HepG2 (cell line): Measurements from ENCODE around the gene PDLIM4. TPM values are rescaled to one million over a fixed set of nuclear protein-coding genes. Genes with fewer than 3 reads are reported as not detected.

Experiments
- ARID2 ChIP-seq: sonication (generic); formaldehyde crosslinking; IDR thresholded peaks from 2 replicates; pipeline ENCODE4 v1.8.1; 2022; ENCODE audit warnings: mild to moderate bottlenecking, missing genetic modification reagents, borderline replicate concordance
- GZF1 ChIP-seq: sonication (generic); formaldehyde crosslinking; IDR thresholded peaks from 2 replicates; pipeline ENCODE4 v1.5.1; 2020; ENCODE audit warnings: mild to moderate bottlenecking, missing genetic modification reagents
- JUNB ChIP-seq: sonication (generic); formaldehyde crosslinking; IDR thresholded peaks from 2 replicates; pipeline ENCODE4 v1.8.0; 2022; ENCODE audit warnings: missing genetic modification reagents, mild to moderate bottlenecking, borderline replicate concordance
- PHF21A ChIP-seq: sonication (generic); formaldehyde crosslinking; IDR thresholded peaks from 2 replicates; pipeline ENCODE4 v1.5.0; 2020; ENCODE audit warnings: mild to moderate bottlenecking, missing genetic modification reagents
- SNRNP70 ChIP-seq: fragments of 200-400 bp; formaldehyde crosslinking; IDR thresholded peaks from 2 replicates; pipeline ENCODE4 v1.6.1; 2017; ENCODE audit warnings: mild to moderate bottlenecking, low read depth, low read length, moderate library complexity
- ZMYM4 ChIP-seq: sonication (generic); formaldehyde crosslinking; IDR thresholded peaks from 2 replicates; pipeline ENCODE4 v1.8.1; 2023; ENCODE audit warnings: mild to moderate bottlenecking, missing genetic modification reagents
- ZNF33B ChIP-seq: sonication (generic); formaldehyde crosslinking; IDR thresholded peaks from 2 replicates; pipeline ENCODE4 v1.5.1; 2020; ENCODE audit warnings: mild to moderate bottlenecking, missing genetic modification reagents
- polyA plus RNA-seq, 8 experiments: library from polyadenylated mRNA; depleted of rRNA in 3 of 8; stranded (reverse) in 7 of 8; unstranded in 1 of 8; fragments of >200 nt; fragmentation: Illumina TruSeq in 4 of 8; extraction: Trizol in 4 of 8; gene quantifications; 2 replicates each; pipeline versions ENCODE4 v1.2.1 to v1.2.3, GENCODE V29; 2011 to 2016; ENCODE audit warnings: low read depth in 4 of 8, missing spikeins in 1 of 8, mixed read lengths in 1 of 8; ENCODE audit not compliant: insufficient read depth in 1 of 8
- total RNA-seq, 5 experiments: library from RNA; depleted of rRNA; stranded (reverse); fragments of >200 nt; fragmentation: Illumina TruSeq; extraction: Trizol; gene quantifications; 2 replicates each; pipeline ENCODE4 v1.2.3, GENCODE V29; 2016; ENCODE audit warnings: low read depth in 1 of 5
- TF ChIP-seq, protein P1 (sequence below): sonication (generic); formaldehyde crosslinking; IDR thresholded peaks from 2 replicates; pipeline ENCODE4 v1.4.0; 2020; ENCODE audit warnings: missing genetic modification reagents, borderline replicate concordance
- TF ChIP-seq, protein P2 (sequence below): sonication (generic); formaldehyde crosslinking; IDR thresholded peaks from 2 replicates; pipeline ENCODE4 v1.4.0; 2020; ENCODE audit warnings: mild to moderate bottlenecking, missing genetic modification reagents

PDLIM4 gene
- total and polyA plus RNA-seq, 2 of the 13 experiments (the other 11 are each of a cell fraction or from before 2014, with no cell fraction given), result 1.1 to 2.3 TPM

DNA sequence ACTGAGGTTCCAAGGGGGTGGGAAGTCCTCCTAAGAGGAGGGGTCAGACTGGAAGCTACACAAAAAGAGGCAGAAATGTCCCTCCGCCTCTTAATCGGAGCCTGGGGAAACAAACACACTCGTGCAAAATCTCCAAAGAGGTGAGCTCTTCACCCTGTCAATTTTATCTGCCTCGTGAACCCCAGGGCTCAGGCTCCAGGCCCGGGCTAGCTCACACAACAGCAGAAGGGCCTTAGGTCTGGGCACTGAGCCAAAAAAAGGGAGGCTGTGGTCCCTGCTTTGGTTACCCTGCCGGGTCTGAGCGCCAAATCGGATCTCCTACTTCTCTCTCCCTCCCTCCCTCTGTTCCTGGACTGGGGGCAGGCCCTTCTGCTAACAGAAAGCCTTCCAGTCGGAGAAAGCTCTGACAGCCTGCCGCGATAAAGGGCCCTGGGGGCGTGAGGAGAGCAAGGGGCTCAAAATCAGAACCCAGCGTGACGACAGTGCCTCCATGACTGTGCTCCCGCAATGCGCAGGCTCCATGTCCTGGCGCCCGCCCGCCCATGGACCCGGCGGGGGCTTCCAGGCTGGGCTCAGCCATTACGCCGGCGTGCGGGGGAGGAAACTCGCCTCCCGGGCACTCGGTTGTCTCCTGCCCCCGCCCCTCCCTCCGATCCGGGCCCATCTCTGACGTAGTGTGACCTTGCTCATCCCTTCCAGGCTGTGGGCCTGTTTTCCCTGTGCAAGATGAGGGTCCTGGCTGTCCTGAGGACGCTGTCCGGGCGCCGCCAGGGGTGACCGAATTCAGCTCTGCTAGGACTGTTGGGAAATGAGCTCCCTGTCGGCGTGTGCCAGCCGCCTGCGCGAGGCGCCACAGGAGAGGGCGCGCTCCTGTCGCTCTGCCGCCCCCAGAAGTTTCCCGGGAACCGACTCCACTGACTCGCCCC, 35.8 kb downstream of the PDLIM4 start (continued):
- TF ChIP-seq, protein P1, sequence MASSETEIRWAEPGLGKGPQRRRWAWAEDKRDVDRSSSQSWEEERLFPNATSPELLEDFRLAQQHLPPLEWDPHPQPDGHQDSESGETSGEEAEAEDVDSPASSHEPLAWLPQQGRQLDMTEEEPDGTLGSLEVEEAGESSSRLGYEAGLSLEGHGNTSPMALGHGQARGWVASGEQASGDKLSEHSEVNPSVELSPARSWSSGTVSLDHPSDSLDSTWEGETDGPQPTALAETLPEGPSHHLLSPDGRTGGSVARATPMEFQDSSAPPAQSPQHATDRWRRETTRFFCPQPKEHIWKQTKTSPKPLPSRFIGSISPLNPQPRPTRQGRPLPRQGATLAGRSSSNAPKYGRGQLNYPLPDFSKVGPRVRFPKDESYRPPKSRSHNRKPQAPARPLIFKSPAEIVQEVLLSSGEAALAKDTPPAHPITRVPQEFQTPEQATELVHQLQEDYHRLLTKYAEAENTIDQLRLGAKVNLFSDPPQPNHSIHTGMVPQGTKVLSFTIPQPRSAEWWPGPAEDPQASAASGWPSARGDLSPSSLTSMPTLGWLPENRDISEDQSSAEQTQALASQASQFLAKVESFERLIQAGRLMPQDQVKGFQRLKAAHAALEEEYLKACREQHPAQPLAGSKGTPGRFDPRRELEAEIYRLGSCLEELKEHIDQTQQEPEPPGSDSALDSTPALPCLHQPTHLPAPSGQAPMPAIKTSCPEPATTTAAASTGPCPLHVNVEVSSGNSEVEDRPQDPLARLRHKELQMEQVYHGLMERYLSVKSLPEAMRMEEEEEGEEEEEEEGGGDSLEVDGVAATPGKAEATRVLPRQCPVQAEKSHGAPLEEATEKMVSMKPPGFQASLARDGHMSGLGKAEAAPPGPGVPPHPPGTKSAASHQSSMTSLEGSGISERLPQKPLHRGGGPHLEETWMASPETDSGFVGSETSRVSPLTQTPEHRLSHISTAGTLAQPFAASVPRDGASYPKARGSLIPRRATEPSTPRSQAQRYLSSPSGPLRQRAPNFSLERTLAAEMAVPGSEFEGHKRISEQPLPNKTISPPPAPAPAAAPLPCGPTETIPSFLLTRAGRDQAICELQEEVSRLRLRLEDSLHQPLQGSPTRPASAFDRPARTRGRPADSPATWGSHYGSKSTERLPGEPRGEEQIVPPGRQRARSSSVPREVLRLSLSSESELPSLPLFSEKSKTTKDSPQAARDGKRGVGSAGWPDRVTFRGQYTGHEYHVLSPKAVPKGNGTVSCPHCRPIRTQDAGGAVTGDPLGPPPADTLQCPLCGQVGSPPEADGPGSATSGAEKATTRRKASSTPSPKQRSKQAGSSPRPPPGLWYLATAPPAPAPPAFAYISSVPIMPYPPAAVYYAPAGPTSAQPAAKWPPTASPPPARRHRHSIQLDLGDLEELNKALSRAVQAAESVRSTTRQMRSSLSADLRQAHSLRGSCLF, result no peak
- TF ChIP-seq GZF1 (CRISPR knock-in tag) (0 out of 2 replicates have a peak, but pooled peaks have one; percentile 23), PHF21A (CRISPR knock-in tag) (peak; percentile 43), ZMYM4 (CRISPR knock-in tag) (no peak), SNRNP70 (no peak), JUNB (CRISPR knock-in tag) (no peak), ZNF33B (CRISPR knock-in tag) (no peak; the same call in none of the 2 replicates), ARID2 (peak; percentile 60; the same call in 1 of the 2 replicates)
- TF ChIP-seq, protein P2, sequence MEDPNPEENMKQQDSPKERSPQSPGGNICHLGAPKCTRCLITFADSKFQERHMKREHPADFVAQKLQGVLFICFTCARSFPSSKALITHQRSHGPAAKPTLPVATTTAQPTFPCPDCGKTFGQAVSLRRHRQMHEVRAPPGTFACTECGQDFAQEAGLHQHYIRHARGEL (CRISPR knock-in tag), result peak; percentile 12; the same call in 1 of the 2 replicates
- TF ChIP-seq, all 625 proteins: peak for 224
